H1 (cell line): ENCODE measurements around the gene LRTM1. TPM values are rescaled to one million over a fixed set of nuclear protein-coding genes. Genes with fewer than 3 reads are reported as not detected.

ENCODE experiments used
- CTCF ChIA-PET: fragments of 300-600 bp; sonication (Branson Sonifier 250); formaldehyde crosslinking; loops from one replicate; lab custom pipeline; 2021; ENCODE audit not compliant: partially characterized antibody; lab: Charles Lee
- POLR2A ChIA-PET: fragments of 300-600 bp; sonication (Branson Sonifier 250); formaldehyde crosslinking; loops from one replicate; lab custom pipeline; 2021; ENCODE audit warnings: inconsistent platforms; ENCODE audit not compliant: partially characterized antibody; lab: Charles Lee
- DNase-seq, 2 experiments: peaks; one replicate each; pipeline versions ENCODE4 v3.0.0 to v3.0.0-alpha.2; 2010 to 2022; ENCODE audit warnings: low spot score in 2 of 2, low read depth in 1 of 2, mixed read lengths in 1 of 2
- FAIRE-seq: peaks from 2 replicates; lab custom pipeline; 2011; peaks lifted over from hg19 to GRCh38; lab: Jason Lieb, UNC
- H2AFZ ChIP-seq: 2 replicates; pipeline ENCODE4 v1.8.1; 2012; ENCODE audit warnings: low read length, inconsistent platforms
- H2AK5ac ChIP-seq: 2 replicates; pipeline ENCODE4 v1.6.1; 2013; ENCODE audit warnings: low read depth, low read length
- H2BK120ac ChIP-seq: replicated peaks from 2 replicates; pipeline ENCODE3; 2013; ENCODE audit warnings: low read depth, low read length, inconsistent platforms
- H2BK12ac ChIP-seq: 2 replicates; pipeline ENCODE4 v1.6.1; 2013; ENCODE audit warnings: low read depth, low read length
- H2BK15ac ChIP-seq: 2 replicates; pipeline ENCODE4 v1.6.1; 2013; ENCODE audit warnings: low read length
- H2BK20ac ChIP-seq: 2 replicates; pipeline ENCODE4 v1.6.1; 2013; ENCODE audit warnings: low read length
- H2BK5ac ChIP-seq: 2 replicates; pipeline ENCODE4 v1.6.1; 2013; ENCODE audit warnings: low read depth, low read length
- H3K14ac ChIP-seq: 2 replicates; pipeline ENCODE4 v1.6.1; 2013; ENCODE audit warnings: inconsistent platforms; ENCODE audit not compliant: insufficient read length
- H3K18ac ChIP-seq: 2 replicates; pipeline ENCODE4 v1.6.1; 2013; ENCODE audit warnings: low read length; ENCODE audit errors: extremely low read depth
- H3K23ac ChIP-seq: 2 replicates; pipeline ENCODE4 v1.6.1; 2013; ENCODE audit warnings: inconsistent platforms; ENCODE audit not compliant: insufficient read length
- H3K23me2 ChIP-seq: 2 replicates; pipeline ENCODE4 v1.6.1; 2013; ENCODE audit warnings: low read depth, low read length
- H3K27ac ChIP-seq: 2 replicates; pipeline ENCODE4 v1.6.1; 2011; ENCODE audit warnings: low read depth, low read length, inconsistent platforms
- H3K27me3 ChIP-seq, 4 experiments: replicated peaks in 1 of 4; 1 replicate in 1 of 4; 2 replicates in 3 of 4; pipeline versions ENCODE4 v1.6.1 to v1.8.1; 2011 to 2013; ENCODE audit warnings: low read length in 3 of 4, mild to moderate bottlenecking in 3 of 4, inconsistent platforms in 2 of 4, mixed read lengths in 2 of 4, moderate library complexity in 1 of 4; ENCODE audit not compliant: control insufficient read depth in 3 of 4, insufficient read depth in 3 of 4; ENCODE audit errors: extremely low read depth in 1 of 4
- H3K36me3 ChIP-seq, 4 experiments: 2 replicates each; pipeline versions ENCODE4 v1.6.1 to v1.8.1; 2011 to 2013; ENCODE audit warnings: mild to moderate bottlenecking in 4 of 4, low read length in 3 of 4, moderate library complexity in 2 of 4, control low read depth in 1 of 4, inconsistent platforms in 1 of 4; ENCODE audit not compliant: insufficient read depth in 4 of 4, control insufficient read depth in 2 of 4
- H3K4ac ChIP-seq: replicated peaks from 2 replicates; pipeline ENCODE3; 2013; ENCODE audit warnings: low read length, low read depth, mixed read lengths, inconsistent platforms; ENCODE audit not compliant: insufficient read length
- H3K4me1 ChIP-seq, 4 experiments: replicated peaks in 1 of 4; 1 replicate in 1 of 4; 2 replicates in 3 of 4; pipeline versions ENCODE4 v1.6.1 to v1.8.1; 2011 to 2013; ENCODE audit warnings: low read length in 3 of 4, inconsistent platforms in 2 of 4, mixed read lengths in 1 of 4; ENCODE audit not compliant: insufficient read depth in 4 of 4, control insufficient read depth in 3 of 4
- H3K4me2 ChIP-seq, 2 experiments: 2 replicates each; pipeline versions ENCODE4 v1.6.1 to v1.8.1; 2011 to 2013; ENCODE audit warnings: low read depth in 2 of 2, low read length in 2 of 2, control low read depth in 1 of 2, inconsistent platforms in 1 of 2, mild to moderate bottlenecking in 1 of 2; ENCODE audit not compliant: insufficient read depth in 1 of 2
- H3K4me3 ChIP-seq, 4 experiments: fragments of 200-600, 300-600 bp in 1 of 4; sonication (generic), shearing (Covaris generic), sonication (Bioruptor Twin) in 1 of 4; 2 replicates each; pipeline versions ENCODE4 v1.5.1 to v1.8.1; 2011 to 2016; ENCODE audit warnings: low read length in 4 of 4, low read depth in 3 of 4, control low read depth in 2 of 4, inconsistent platforms in 2 of 4, mild to moderate bottlenecking in 2 of 4, mixed read lengths in 1 of 4, moderate library complexity in 1 of 4; ENCODE audit not compliant: insufficient read depth in 2 of 4; ENCODE audit errors: extremely low read depth in 1 of 4
- H3K56ac ChIP-seq: replicated peaks from 2 replicates; pipeline ENCODE3; 2013; ENCODE audit warnings: low read depth, mild to moderate bottlenecking, mixed read lengths, low read length, inconsistent platforms; ENCODE audit not compliant: insufficient read length
- H3K79me1 ChIP-seq: 2 replicates; pipeline ENCODE4 v1.6.1; 2013; ENCODE audit warnings: low read depth, low read length, control low read depth
- H3K79me2 ChIP-seq, 2 experiments: 2 replicates each; pipeline versions ENCODE4 v1.6.1 to v1.8.1; 2012 to 2013; ENCODE audit warnings: low read length in 2 of 2, mild to moderate bottlenecking in 2 of 2, inconsistent platforms in 1 of 2; ENCODE audit not compliant: insufficient read depth in 2 of 2, control insufficient read depth in 1 of 2
- H3K9ac ChIP-seq, 4 experiments: replicated peaks in 1 of 4; 1 replicate in 1 of 4; 2 replicates in 3 of 4; pipeline versions ENCODE4 v1.6.1 to v1.8.1; 2011 to 2013; ENCODE audit warnings: low read depth in 3 of 4, low read length in 3 of 4, control low read depth in 2 of 4, mild to moderate bottlenecking in 2 of 4, moderate library complexity in 2 of 4, inconsistent platforms in 1 of 4; ENCODE audit errors: extremely low read depth in 1 of 4
- H3K9me3 ChIP-seq, 2 experiments: 2 replicates each; pipeline versions ENCODE4 v1.6.1 to v1.8.1; 2012 to 2013; ENCODE audit warnings: mild to moderate bottlenecking in 2 of 2, moderate library complexity in 2 of 2, control low read depth in 1 of 2, inconsistent platforms in 1 of 2, low read depth in 1 of 2, low read length in 1 of 2, mixed read lengths in 1 of 2; ENCODE audit not compliant: insufficient read depth in 2 of 2
- H4K20me1 ChIP-seq, 2 experiments: replicated peaks in 1 of 2; 2 replicates each; pipeline versions ENCODE3 to v1.8.1; 2011 to 2013; ENCODE audit warnings: inconsistent platforms in 2 of 2, low read length in 2 of 2, mild to moderate bottlenecking in 1 of 2; ENCODE audit not compliant: insufficient read depth in 2 of 2, control insufficient read depth in 1 of 2
- H4K5ac ChIP-seq: 2 replicates; pipeline ENCODE4 v1.6.1; 2013; ENCODE audit warnings: low read length, low read depth, mixed read lengths, inconsistent platforms; ENCODE audit not compliant: insufficient read length
- H4K8ac ChIP-seq: 2 replicates; pipeline ENCODE4 v1.8.0; 2013; ENCODE audit warnings: mild to moderate bottlenecking, moderate library complexity, low read length, inconsistent platforms; ENCODE audit not compliant: insufficient read depth; ENCODE audit errors: extremely low read depth
- H4K91ac ChIP-seq: replicated peaks from 2 replicates; pipeline ENCODE3; 2013; ENCODE audit warnings: low read length, mixed read lengths, inconsistent platforms; ENCODE audit not compliant: insufficient read length
- EZH2 ChIP-seq: fragments of 200-600 bp; sonication (generic); IDR thresholded peaks from 2 replicates; pipeline ENCODE4 v1.7.1; 2012; ENCODE audit warnings: low read depth, mild to moderate bottlenecking, moderate library complexity, low read length, inconsistent platforms; ENCODE audit not compliant: severe bottlenecking
- WGBS, 2 experiments: shearing (Covaris generic) in 1 of 2; methylation state at CpG; one replicate each; pipeline versions ENCODE4 v1.1.6 to v1.1.7; 2013 to 2015; ENCODE audit warnings: low lambda C conversion rate in 2 of 2, mixed read lengths in 2 of 2, inconsistent platforms in 1 of 2, low coverage in 1 of 2, missing lambda C conversion rate in 1 of 2; ENCODE audit not compliant: insufficient replicate concordance in 2 of 2, insufficient coverage in 1 of 2, insufficient read length in 1 of 2; ENCODE audit errors: extremely low coverage in 1 of 2, missing lambda C conversion rate in 1 of 2; 5-methylcytosine and 5-hydroxymethylcytosine counted together
- polyA plus RNA-seq, 7 experiments: library from polyadenylated mRNA; depleted of rRNA in 3 of 7; stranded (reverse) in 5 of 7; unstranded in 2 of 7; fragments of >200 nt in 5 of 7; fragments of 200-250 nt in 2 of 7; gene quantifications; 1 replicate in 5 of 7; 2 replicates in 1 of 7; 4 replicates in 1 of 7; pipeline versions ENCODE4 v1.2.1 to v1.2.3, GENCODE V29; 2011 to 2013; ENCODE audit warnings: missing spikeins in 2 of 7, mixed read lengths in 2 of 7
- total RNA-seq: library from RNA; stranded (reverse); fragmentation: NEBNext Ultra II Directional; extraction: Animal tissue kit (Norgen Biotek cat#: 25700); gene quantifications from 2 replicates; pipeline ENCODE4 v1.2.1, GENCODE V29; 2021

Gene LRTM1
- total and polyA plus RNA-seq, 2 of the 8 experiments (the other 6 are each of a cell fraction or from before 2014, with no cell fraction given): not detected

DNA sequence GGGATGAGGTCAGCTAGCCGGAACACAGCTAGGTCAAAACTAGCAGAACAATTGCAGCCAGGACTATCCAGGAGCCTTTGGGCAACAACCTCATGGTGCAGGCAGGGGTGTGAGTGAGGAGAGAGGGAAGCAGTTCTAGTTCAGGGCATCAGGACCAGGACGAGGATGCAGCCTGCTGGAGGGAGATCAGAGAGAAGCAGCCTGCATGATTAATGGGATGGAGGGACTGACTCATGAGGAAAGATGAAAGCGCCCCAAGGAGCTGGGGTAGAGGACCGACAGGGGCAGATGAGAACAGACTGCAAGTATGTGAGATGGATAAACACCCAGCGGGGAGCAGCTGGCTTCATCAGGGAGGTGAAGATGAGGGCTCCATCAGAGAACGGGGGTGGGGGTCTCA, 37.9 kb upstream of the LRTM1 start:
- Histone ChIP-seq H3K9ac (no peak overlapping the region), H3K4me1 (peaks cover 0 to 4% (median 2%) of the 10 kb centered on the region in 4 experiments; a peak in 2 of 7 replicates), H3K27ac (no peak overlapping the region), H4K8ac (no peak overlapping the region), H3K79me1 (no peaks in the 10 kb centered on the region), H3K56ac (no peak overlapping the region), H3K79me2 (no peaks in the 10 kb centered on the region), H4K5ac (no peak overlapping the region), H3K36me3 (no peaks in the 10 kb centered on the region), H3K4me3 (no peak overlapping the region), H3K23ac (no peak overlapping the region), H3K18ac (no peak overlapping the region), H3K4ac (no peak overlapping the region), H3K27me3 (no peaks in the 10 kb centered on the region; a peak in 1 of 7 replicates), H2AK5ac (no peak overlapping the region), H4K91ac (no peak overlapping the region), H2BK15ac (no peak overlapping the region), H3K9me3 (no peaks in the 10 kb centered on the region), H2BK120ac (no peak overlapping the region), H4K20me1 (no peaks in the 10 kb centered on the region), H3K14ac (no peak overlapping the region), H2BK12ac (no peak overlapping the region), H3K4me2 (no peak overlapping the region), H2BK5ac (no peak overlapping the region), H2BK20ac (no peak overlapping the region), H3K23me2 (no peaks in the 10 kb centered on the region; the same call in 1 of the 2 replicates), H2AFZ (no peak overlapping the region)
- CTCF ChIA-PET: interaction anchor here (0.6 to 1.4 kb wide), 5 partner anchors 9 to 485 kb away, joined by 3 read pairs; no protein-coding TSS in a partner anchor
- POLR2A ChIA-PET: no interaction called here
- no peak for DNase-seq
- no peak for FAIRE-seq
- 92% methylated on average over 6 of the region's 6 CpGs; no CpG with 5 or more reads in 1 of the 2 experiments for WGBS, 2 experiments
- no peak for TF ChIP-seq EZH2
